HG03378 (cell line): ENCODE data around the gene SLC37A1.

ENCODE experiments used
- ATAC-seq: cut with Tn5 transposase; IDR thresholded peaks from one replicate; pipeline ENCODE4 v1.9.1; 2021; ENCODE audit warnings: mild to moderate bottlenecking, moderate library complexity; ENCODE audit not compliant: unreplicated experiment

SLC37A1 gene

GRCh38 chr21:42590431-42591131 lies 76.9 kb downstream of the SLC37A1 start:
- ATAC-seq: no peak

- no peak for ATAC-seq
These were observed 77.7 kb downstream of the SLC37A1 start for GRCh38 chr21:42591170-42591869.

- ATAC-seq: no peak
These were observed 78.6 kb downstream of the SLC37A1 start for GRCh38 chr21:42592156-42592820.

- ATAC-seq: no peak
These were observed 79.6 kb downstream of the SLC37A1 start for GRCh38 chr21:42593007-42593814.

GRCh38 chr21:42594616-42595282 lies 81.1 kb downstream of the SLC37A1 start:
- no peak for ATAC-seq

GRCh38 chr21:42595283-42596187 lies 81.9 kb downstream of the SLC37A1 start:
- no peak for ATAC-seq

GRCh38 chr21:42596657-42597056 lies 83.0 kb downstream of the SLC37A1 start:
- ATAC-seq: no peak

GRCh38 chr21:42597487-42598158 lies 84.0 kb downstream of the SLC37A1 start:
- no peak for ATAC-seq

- ATAC-seq: no peak
These were observed 84.6 kb downstream of the SLC37A1 start for GRCh38 chr21:42598159-42598735.

GRCh38 chr21:42599486-42599885 lies 85.8 kb downstream of the SLC37A1 start:
- no peak for ATAC-seq

- no peak for ATAC-seq
These were observed 86.3 kb downstream of the SLC37A1 start for GRCh38 chr21:42599962-42600361.

GRCh38 chr21:42601656-42602055 lies 88.0 kb downstream of the SLC37A1 start:
- ATAC-seq: no peak

- ATAC-seq: no peak
These were observed 93.5 kb downstream of the SLC37A1 start for GRCh38 chr21:42607102-42607501.

GRCh38 chr21:42607525-42608102 lies 94.0 kb downstream of the SLC37A1 start:
- no peak for ATAC-seq

- no peak for ATAC-seq
These were observed 94.8 kb downstream of the SLC37A1 start for GRCh38 chr21:42608446-42608845.

GRCh38 chr21:42609811-42610210 lies 96.2 kb downstream of the SLC37A1 start:
- ATAC-seq: no peak

GRCh38 chr21:42611852-42612251 lies 98.2 kb downstream of the SLC37A1 start:
- no peak for ATAC-seq

- no peak for ATAC-seq
These were observed 98.7 kb downstream of the SLC37A1 start for GRCh38 chr21:42612390-42612789.
